WTC11 (cell line): ENCODE data around the gene CCDC170. TPM values are rescaled to one million over a fixed set of nuclear protein-coding genes. Genes with fewer than 3 reads are reported as not detected.

Source experiments
- ATAC-seq: fragments of 200-7000 bp; cut with Tn5 transposase; 2 replicates; pipeline ENCODE4 v1.10.0; 2021; ENCODE audit warnings: mild to moderate bottlenecking, moderate library complexity
- CTCF ChIA-PET: fragments of 300-600 bp; sonication (Branson Sonifier 250); formaldehyde crosslinking; loops from one replicate; lab custom pipeline; 2021; ENCODE audit warnings: antibody characterized with exemption; lab: Charles Lee
- POLR2A ChIA-PET: fragments of 350-600 bp; sonication (Branson Sonifier 250); formaldehyde crosslinking; loops from one replicate; lab custom pipeline; 2021; ENCODE audit warnings: antibody characterized with exemption; lab: Charles Lee
- DNase-seq: peaks from one replicate; pipeline ENCODE4 v3.0.0; 2021; ENCODE audit warnings: low spot score
- H3K27ac Mint-ChIP-seq: 2 replicates; pipeline ENCODE4 v1.8.0; 2021; ENCODE audit warnings: mixed read lengths
- H3K27me3 Mint-ChIP-seq: 2 replicates; pipeline ENCODE4 v1.8.0; 2021; ENCODE audit warnings: low read depth, mild to moderate bottlenecking, moderate library complexity, mixed read lengths
- H3K36me3 Mint-ChIP-seq: 2 replicates; pipeline ENCODE4 v1.8.0; 2021; ENCODE audit warnings: mixed read lengths
- H3K4me1 Mint-ChIP-seq: 2 replicates; pipeline ENCODE4 v1.8.0; 2022; ENCODE audit warnings: mixed read lengths
- H3K4me3 Mint-ChIP-seq: 2 replicates; pipeline ENCODE4 v1.8.0; 2021; ENCODE audit warnings: mild to moderate bottlenecking, moderate library complexity, mixed read lengths
- H3K9me3 Mint-ChIP-seq: 2 replicates; pipeline ENCODE4 v1.8.0; 2021; ENCODE audit warnings: mixed read lengths
- ARID4B ChIP-seq: sonication (generic); formaldehyde crosslinking; IDR thresholded peaks from 2 replicates; pipeline ENCODE4 v1.8.0; 2023; ENCODE audit warnings: missing genetic modification reagents, mild to moderate bottlenecking, borderline replicate concordance
- ATF2 ChIP-seq: sonication (generic); formaldehyde crosslinking; IDR thresholded peaks from 2 replicates; pipeline ENCODE4 v1.8.1; 2022; ENCODE audit warnings: low read depth, missing genetic modification reagents, borderline replicate concordance
- ATF6 ChIP-seq: sonication (generic); formaldehyde crosslinking; IDR thresholded peaks from 2 replicates; pipeline ENCODE4 v1.8.1; 2023; ENCODE audit warnings: mild to moderate bottlenecking, missing genetic modification reagents
- CREB1 ChIP-seq: sonication (generic); formaldehyde crosslinking; IDR thresholded peaks from 2 replicates; pipeline ENCODE4 v1.8.0; 2023; ENCODE audit warnings: mild to moderate bottlenecking, missing genetic modification reagents
- CREM ChIP-seq: sonication (generic); formaldehyde crosslinking; IDR thresholded peaks from 2 replicates; pipeline ENCODE4 v1.8.1; 2022; ENCODE audit warnings: mild to moderate bottlenecking, missing genetic modification reagents, moderate library complexity
- E2F4 ChIP-seq: sonication (generic); formaldehyde crosslinking; IDR thresholded peaks from 2 replicates; pipeline ENCODE4 v1.8.1; 2022; ENCODE audit warnings: low read depth, mild to moderate bottlenecking, moderate library complexity, missing genetic modification reagents, borderline replicate concordance
- ERG ChIP-seq: fragments of 250-450 bp; sonication (Bioruptor Pico); IDR thresholded peaks from 2 replicates; pipeline ENCODE4 v1.8.0; 2021; ENCODE audit warnings: mild to moderate bottlenecking
- GABPB1 ChIP-seq: sonication (generic); formaldehyde crosslinking; IDR thresholded peaks from 2 replicates; pipeline ENCODE4 v1.8.1; 2023; ENCODE audit warnings: mild to moderate bottlenecking, missing genetic modification reagents
- JAZF1 ChIP-seq: fragments of 250-450 bp; sonication (Bioruptor Pico); IDR thresholded peaks from 2 replicates; pipeline ENCODE4 v1.9.0; 2021; ENCODE audit warnings: moderate library complexity, mild to moderate bottlenecking, inconsistent platforms
- MAX ChIP-seq: sonication (generic); formaldehyde crosslinking; IDR thresholded peaks from 2 replicates; pipeline ENCODE4 v1.8.0; 2022; ENCODE audit warnings: mild to moderate bottlenecking, missing genetic modification reagents
- MLX ChIP-seq: sonication (generic); formaldehyde crosslinking; IDR thresholded peaks from 2 replicates; pipeline ENCODE4 v1.8.1; 2023; ENCODE audit warnings: mild to moderate bottlenecking, missing genetic modification reagents, moderate library complexity
- MXD4 ChIP-seq: fragments of 250-450 bp; sonication (Bioruptor Pico); IDR thresholded peaks from 2 replicates; pipeline ENCODE4 v1.8.0; 2021; ENCODE audit warnings: mild to moderate bottlenecking, moderate library complexity, borderline replicate concordance
- OVOL2 ChIP-seq: fragments of 250-450 bp; sonication (Bioruptor Pico); IDR thresholded peaks from 2 replicates; pipeline ENCODE4 v1.9.0; 2021; ENCODE audit warnings: mild to moderate bottlenecking, borderline replicate concordance
- SMAD4 ChIP-seq: sonication (generic); formaldehyde crosslinking; IDR thresholded peaks from 2 replicates; pipeline ENCODE4 v1.8.0; 2022; ENCODE audit warnings: mild to moderate bottlenecking, missing genetic modification reagents
- TEAD4 ChIP-seq: sonication (generic); formaldehyde crosslinking; IDR thresholded peaks from 2 replicates; pipeline ENCODE4 v1.8.0; 2022; ENCODE audit warnings: mild to moderate bottlenecking, missing genetic modification reagents
- ZBTB21 ChIP-seq: sonication (generic); formaldehyde crosslinking; IDR thresholded peaks from 2 replicates; pipeline ENCODE4 v1.8.1; 2023; ENCODE audit warnings: mild to moderate bottlenecking, missing genetic modification reagents, borderline replicate concordance
- ZNF671 ChIP-seq: fragments of 250-450 bp; sonication (Bioruptor Pico); IDR thresholded peaks from 2 replicates; pipeline ENCODE4 v1.8.0; 2021; ENCODE audit warnings: mild to moderate bottlenecking
- total RNA-seq: library from RNA; stranded (reverse); gene quantifications from 3 replicates; pipeline ENCODE4 v1.2.3, GENCODE V29; 2021

CCDC170 gene
- total RNA-seq, 1 experiment from 2014 or later = 0.26 TPM

- CTCF ChIA-PET = no interaction called here
- no peak for ATAC-seq
- POLR2A ChIA-PET = no interaction called here
These were observed 11.5 kb upstream of the CCDC170 start for GRCh38 chr6:151482290-151482689.

GRCh38 chr6:151483994-151484393 is 9.8 kb upstream of the CCDC170 start:
- H3K36me3 Mint-ChIP-seq = no peaks in the 10 kb centered on the region
- H3K4me1 Mint-ChIP-seq = peaks cover 5% of the 10 kb centered on the region
- no peaks in the 10 kb centered on the region for H3K9me3 Mint-ChIP-seq
- ChIA-PET CTCF (no interaction called here), POLR2A (no interaction called here)
- no peak overlapping the region for H3K27ac Mint-ChIP-seq
- ATAC-seq (no peak), DNase-seq (no peak)
- H3K27me3 Mint-ChIP-seq = no peaks in the 10 kb centered on the region
- H3K4me3 Mint-ChIP-seq = no peak overlapping the region
- TF ChIP-seq MLX (CRISPR knock-in tag) (no peak), CREB1 (CRISPR knock-in tag) (no peak), ATF2 (no peak), ZBTB21 (CRISPR knock-in tag) (no peak)

More at GRCh38 chr6:151482290-151482689, 11.5 kb upstream of the CCDC170 start:
- Mint-ChIP-seq H3K4me3 (no peak overlapping the region), H3K4me1 (peaks cover 10% of the 10 kb centered on the region), H3K9me3 (no peaks in the 10 kb centered on the region), H3K27me3 (no peaks in the 10 kb centered on the region), H3K36me3 (no peaks in the 10 kb centered on the region), H3K27ac (no peak overlapping the region)
- no peak for DNase-seq
- TF ChIP-seq E2F4 (CRISPR knock-in tag) (no peak), ERG (CRISPR knock-in tag) (no peak), MAX (CRISPR knock-in tag) (no peak), ATF6 (CRISPR knock-in tag) (no peak), CREM (no peak), TEAD4 (CRISPR knock-in tag) (no peak), MXD4 (CRISPR knock-in tag) (no peak), JAZF1 (CRISPR knock-in tag) (no peak), SMAD4 (CRISPR knock-in tag) (no peak)

GRCh38 chr6:151488226-151488625 is 5.6 kb upstream of the CCDC170 start:
- Mint-ChIP-seq H3K9me3 (no peaks in the 10 kb centered on the region), H3K4me3 (no peak overlapping the region), H3K27ac (no peak overlapping the region), H3K4me1 (peaks cover under 1% of the 10 kb centered on the region; the same call in 1 of the 2 replicates), H3K36me3 (no peaks in the 10 kb centered on the region), H3K27me3 (peaks cover 25% of the 10 kb centered on the region)
- DNase-seq (no peak), ATAC-seq (no peak)
- CTCF ChIA-PET = no interaction called here
- TF ChIP-seq ZNF671 = no peak
- no peak for TF ChIP-seq ATF6 (CRISPR knock-in tag)
- TF ChIP-seq OVOL2 (CRISPR knock-in tag) = no peak
- TF ChIP-seq GABPB1 = no peak
- no peak for TF ChIP-seq ARID4B (CRISPR knock-in tag)
- TF ChIP-seq MAX (CRISPR knock-in tag) = no peak
- POLR2A ChIA-PET = no interaction called here
